DOHH2 (cell line): ENCODE data around the gene MTPN.

ENCODE experiments used
- CTCF ChIP-seq: fragments of 200-600 bp; sonication (generic); IDR thresholded peaks from one replicate; pipeline ENCODE4 v1.5.1; 2014; ENCODE audit warnings: antibody characterized with exemption, mild to moderate bottlenecking, low read depth, low read length; ENCODE audit not compliant: poor library complexity, severe bottlenecking
- EZH2phosphoT487 ChIP-seq: fragments of 200-600 bp; sonication (generic); IDR thresholded peaks from 2 replicates; pipeline ENCODE4 v1.6.1; 2017; ENCODE audit warnings: borderline replicate concordance, mild to moderate bottlenecking, antibody characterized with exemption, low read length, moderate library complexity, mixed read lengths

GRCh38 chr7:135904282-135904681, 72.9 kb downstream of the MTPN start:
- TF ChIP-seq CTCF: no peak
- TF ChIP-seq EZH2phosphoT487: no peak
